OCI-LY1 (cell line): ENCODE measurements around the gene FAM9C.
A peak's percentile ranks its signal among the peaks of the same experiment; 100 is the strongest.

Source experiments
- EZH2 ChIP-seq: fragments of 200-600 bp; sonication (generic), shearing (Covaris generic); IDR thresholded peaks from 2 replicates; pipeline ENCODE4 v1.8.0; 2017; ENCODE audit warnings: borderline replicate concordance, mixed run types, mild to moderate bottlenecking, antibody characterized with exemption, low read length, moderate library complexity, mixed read lengths
- TF ChIP-seq, protein P1 (sequence below): fragments of 200-600 bp; sonication (generic), shearing (Covaris generic); IDR thresholded peaks from 2 replicates; pipeline ENCODE4 v1.5.1; 2017; ENCODE audit warnings: mild to moderate bottlenecking, antibody characterized with exemption, low read length, moderate library complexity, mixed read lengths

DNA sequence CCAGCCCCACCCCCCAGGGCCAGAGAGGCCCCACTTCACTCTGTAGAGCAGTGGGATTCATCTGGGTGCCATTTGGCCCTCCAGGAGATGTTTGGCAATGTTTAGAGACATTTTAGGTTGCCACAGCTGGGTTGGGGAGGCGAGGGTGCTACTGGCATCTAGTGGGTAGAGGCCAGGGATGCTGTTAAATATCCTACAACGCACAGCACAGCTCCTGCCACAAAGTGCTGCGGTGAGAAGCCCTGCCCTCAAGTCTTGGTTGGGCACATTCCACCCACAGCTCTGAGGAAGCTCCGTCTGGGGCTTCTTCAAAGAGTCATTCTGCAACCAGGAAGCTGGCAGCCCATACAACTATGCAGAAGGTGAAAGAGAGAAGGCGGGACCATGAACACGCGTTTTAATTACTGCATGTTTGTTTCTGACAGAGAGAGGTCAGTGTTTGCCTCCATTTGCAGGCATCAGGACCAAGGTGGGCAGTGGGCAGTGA is 48.1 kb upstream of the FAM9C start:
- TF ChIP-seq, protein P1, sequence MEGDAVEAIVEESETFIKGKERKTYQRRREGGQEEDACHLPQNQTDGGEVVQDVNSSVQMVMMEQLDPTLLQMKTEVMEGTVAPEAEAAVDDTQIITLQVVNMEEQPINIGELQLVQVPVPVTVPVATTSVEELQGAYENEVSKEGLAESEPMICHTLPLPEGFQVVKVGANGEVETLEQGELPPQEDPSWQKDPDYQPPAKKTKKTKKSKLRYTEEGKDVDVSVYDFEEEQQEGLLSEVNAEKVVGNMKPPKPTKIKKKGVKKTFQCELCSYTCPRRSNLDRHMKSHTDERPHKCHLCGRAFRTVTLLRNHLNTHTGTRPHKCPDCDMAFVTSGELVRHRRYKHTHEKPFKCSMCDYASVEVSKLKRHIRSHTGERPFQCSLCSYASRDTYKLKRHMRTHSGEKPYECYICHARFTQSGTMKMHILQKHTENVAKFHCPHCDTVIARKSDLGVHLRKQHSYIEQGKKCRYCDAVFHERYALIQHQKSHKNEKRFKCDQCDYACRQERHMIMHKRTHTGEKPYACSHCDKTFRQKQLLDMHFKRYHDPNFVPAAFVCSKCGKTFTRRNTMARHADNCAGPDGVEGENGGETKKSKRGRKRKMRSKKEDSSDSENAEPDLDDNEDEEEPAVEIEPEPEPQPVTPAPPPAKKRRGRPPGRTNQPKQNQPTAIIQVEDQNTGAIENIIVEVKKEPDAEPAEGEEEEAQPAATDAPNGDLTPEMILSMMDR, result peak; percentile 62; the same call in 1 of the 2 replicates
- TF ChIP-seq EZH2, result no peak
